Mammary epithelial cell (primary cell): Measurements from ENCODE around the gene VAPA.

Experiments used
- EZH2 ChIP-seq: IDR thresholded peaks from 2 replicates; pipeline ENCODE4 v1.6.1; 2012; ENCODE audit warnings: low read length, inconsistent platforms, borderline replicate concordance
- TF ChIP-seq, protein P1 (sequence below), 2 donors: IDR thresholded peaks in 1 of 2; conservative IDR thresholded peaks in 1 of 2; 2 replicates each; pipeline ENCODE4 v1.5.1; 2011 to 2012; ENCODE audit warnings: inconsistent platforms in 2 of 2, low read length in 2 of 2, mild to moderate bottlenecking in 2 of 2, control low read depth in 1 of 2, low read depth in 1 of 2; ENCODE audit not compliant: insufficient read depth in 1 of 2; ENCODE audit errors: extremely low read depth in 1 of 2

- TF ChIP-seq, protein P1, sequence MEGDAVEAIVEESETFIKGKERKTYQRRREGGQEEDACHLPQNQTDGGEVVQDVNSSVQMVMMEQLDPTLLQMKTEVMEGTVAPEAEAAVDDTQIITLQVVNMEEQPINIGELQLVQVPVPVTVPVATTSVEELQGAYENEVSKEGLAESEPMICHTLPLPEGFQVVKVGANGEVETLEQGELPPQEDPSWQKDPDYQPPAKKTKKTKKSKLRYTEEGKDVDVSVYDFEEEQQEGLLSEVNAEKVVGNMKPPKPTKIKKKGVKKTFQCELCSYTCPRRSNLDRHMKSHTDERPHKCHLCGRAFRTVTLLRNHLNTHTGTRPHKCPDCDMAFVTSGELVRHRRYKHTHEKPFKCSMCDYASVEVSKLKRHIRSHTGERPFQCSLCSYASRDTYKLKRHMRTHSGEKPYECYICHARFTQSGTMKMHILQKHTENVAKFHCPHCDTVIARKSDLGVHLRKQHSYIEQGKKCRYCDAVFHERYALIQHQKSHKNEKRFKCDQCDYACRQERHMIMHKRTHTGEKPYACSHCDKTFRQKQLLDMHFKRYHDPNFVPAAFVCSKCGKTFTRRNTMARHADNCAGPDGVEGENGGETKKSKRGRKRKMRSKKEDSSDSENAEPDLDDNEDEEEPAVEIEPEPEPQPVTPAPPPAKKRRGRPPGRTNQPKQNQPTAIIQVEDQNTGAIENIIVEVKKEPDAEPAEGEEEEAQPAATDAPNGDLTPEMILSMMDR (conservative IDR thresholded peaks at IDR 0.05 in 1 of 2, IDR thresholded peaks at IDR 0.05 in 1 of 2; ENCODE audit: extremely low read depth in 1 of 2, insufficient read depth in 1 of 2, low read depth in 1 of 2, low read length in 2 of 2): no peak
- no peak for TF ChIP-seq EZH2
Observed at GRCh38 chr18:9998330-9998729, 84.5 kb downstream of the VAPA start.
